H1 (cell line): ENCODE results near the gene ARHGAP18. TPM values are rescaled to one million over a fixed set of nuclear protein-coding genes. Genes with fewer than 3 reads are reported as not detected.

Experiments
- CTCF ChIA-PET: fragments of 300-600 bp; sonication (Branson Sonifier 250); formaldehyde crosslinking; loops from one replicate; lab custom pipeline; 2021; ENCODE audit not compliant: partially characterized antibody; lab: Charles Lee
- POLR2A ChIA-PET: fragments of 300-600 bp; sonication (Branson Sonifier 250); formaldehyde crosslinking; loops from one replicate; lab custom pipeline; 2021; ENCODE audit warnings: inconsistent platforms; ENCODE audit not compliant: partially characterized antibody; lab: Charles Lee
- DNase-seq, 2 experiments: peaks; one replicate each; pipeline versions ENCODE4 v3.0.0 to v3.0.0-alpha.2; 2010 to 2022; ENCODE audit warnings: low spot score in 2 of 2, low read depth in 1 of 2, mixed read lengths in 1 of 2
- FAIRE-seq: peaks from 2 replicates; lab custom pipeline; 2011; peaks lifted over from hg19 to GRCh38; lab: Jason Lieb, UNC
- H2AFZ ChIP-seq: 2 replicates; pipeline ENCODE4 v1.8.1; 2012; ENCODE audit warnings: low read length, inconsistent platforms
- H2AK5ac ChIP-seq: 2 replicates; pipeline ENCODE4 v1.6.1; 2013; ENCODE audit warnings: low read depth, low read length
- H2BK120ac ChIP-seq: replicated peaks from 2 replicates; pipeline ENCODE3; 2013; ENCODE audit warnings: low read depth, low read length, inconsistent platforms
- H2BK12ac ChIP-seq: 2 replicates; pipeline ENCODE4 v1.6.1; 2013; ENCODE audit warnings: low read depth, low read length
- H2BK15ac ChIP-seq: 2 replicates; pipeline ENCODE4 v1.6.1; 2013; ENCODE audit warnings: low read length
- H2BK20ac ChIP-seq: 2 replicates; pipeline ENCODE4 v1.6.1; 2013; ENCODE audit warnings: low read length
- H2BK5ac ChIP-seq: 2 replicates; pipeline ENCODE4 v1.6.1; 2013; ENCODE audit warnings: low read depth, low read length
- H3K14ac ChIP-seq: 2 replicates; pipeline ENCODE4 v1.6.1; 2013; ENCODE audit warnings: inconsistent platforms; ENCODE audit not compliant: insufficient read length
- H3K18ac ChIP-seq: 2 replicates; pipeline ENCODE4 v1.6.1; 2013; ENCODE audit warnings: low read length; ENCODE audit errors: extremely low read depth
- H3K23ac ChIP-seq: 2 replicates; pipeline ENCODE4 v1.6.1; 2013; ENCODE audit warnings: inconsistent platforms; ENCODE audit not compliant: insufficient read length
- H3K23me2 ChIP-seq: 2 replicates; pipeline ENCODE4 v1.6.1; 2013; ENCODE audit warnings: low read depth, low read length
- H3K27ac ChIP-seq: 2 replicates; pipeline ENCODE4 v1.6.1; 2011; ENCODE audit warnings: low read depth, low read length, inconsistent platforms
- H3K27me3 ChIP-seq, 4 experiments: replicated peaks in 1 of 4; 1 replicate in 1 of 4; 2 replicates in 3 of 4; pipeline versions ENCODE4 v1.6.1 to v1.8.1; 2011 to 2013; ENCODE audit warnings: low read length in 3 of 4, mild to moderate bottlenecking in 3 of 4, inconsistent platforms in 2 of 4, mixed read lengths in 2 of 4, moderate library complexity in 1 of 4; ENCODE audit not compliant: control insufficient read depth in 3 of 4, insufficient read depth in 3 of 4; ENCODE audit errors: extremely low read depth in 1 of 4
- H3K36me3 ChIP-seq, 4 experiments: 2 replicates each; pipeline versions ENCODE4 v1.6.1 to v1.8.1; 2011 to 2013; ENCODE audit warnings: mild to moderate bottlenecking in 4 of 4, low read length in 3 of 4, moderate library complexity in 2 of 4, control low read depth in 1 of 4, inconsistent platforms in 1 of 4; ENCODE audit not compliant: insufficient read depth in 4 of 4, control insufficient read depth in 2 of 4
- H3K4ac ChIP-seq: replicated peaks from 2 replicates; pipeline ENCODE3; 2013; ENCODE audit warnings: low read length, low read depth, mixed read lengths, inconsistent platforms; ENCODE audit not compliant: insufficient read length
- H3K4me1 ChIP-seq, 4 experiments: replicated peaks in 1 of 4; 1 replicate in 1 of 4; 2 replicates in 3 of 4; pipeline versions ENCODE4 v1.6.1 to v1.8.1; 2011 to 2013; ENCODE audit warnings: low read length in 3 of 4, inconsistent platforms in 2 of 4, mixed read lengths in 1 of 4; ENCODE audit not compliant: insufficient read depth in 4 of 4, control insufficient read depth in 3 of 4
- H3K4me2 ChIP-seq, 2 experiments: 2 replicates each; pipeline versions ENCODE4 v1.6.1 to v1.8.1; 2011 to 2013; ENCODE audit warnings: low read depth in 2 of 2, low read length in 2 of 2, control low read depth in 1 of 2, inconsistent platforms in 1 of 2, mild to moderate bottlenecking in 1 of 2; ENCODE audit not compliant: insufficient read depth in 1 of 2
- H3K4me3 ChIP-seq, 4 experiments: fragments of 200-600, 300-600 bp in 1 of 4; sonication (generic), shearing (Covaris generic), sonication (Bioruptor Twin) in 1 of 4; 2 replicates each; pipeline versions ENCODE4 v1.5.1 to v1.8.1; 2011 to 2016; ENCODE audit warnings: low read length in 4 of 4, low read depth in 3 of 4, control low read depth in 2 of 4, inconsistent platforms in 2 of 4, mild to moderate bottlenecking in 2 of 4, mixed read lengths in 1 of 4, moderate library complexity in 1 of 4; ENCODE audit not compliant: insufficient read depth in 2 of 4; ENCODE audit errors: extremely low read depth in 1 of 4
- H3K56ac ChIP-seq: replicated peaks from 2 replicates; pipeline ENCODE3; 2013; ENCODE audit warnings: low read depth, mild to moderate bottlenecking, mixed read lengths, low read length, inconsistent platforms; ENCODE audit not compliant: insufficient read length
- H3K79me1 ChIP-seq: 2 replicates; pipeline ENCODE4 v1.6.1; 2013; ENCODE audit warnings: low read depth, low read length, control low read depth
- H3K79me2 ChIP-seq, 2 experiments: 2 replicates each; pipeline versions ENCODE4 v1.6.1 to v1.8.1; 2012 to 2013; ENCODE audit warnings: low read length in 2 of 2, mild to moderate bottlenecking in 2 of 2, inconsistent platforms in 1 of 2; ENCODE audit not compliant: insufficient read depth in 2 of 2, control insufficient read depth in 1 of 2
- H3K9ac ChIP-seq, 4 experiments: replicated peaks in 1 of 4; 1 replicate in 1 of 4; 2 replicates in 3 of 4; pipeline versions ENCODE4 v1.6.1 to v1.8.1; 2011 to 2013; ENCODE audit warnings: low read depth in 3 of 4, low read length in 3 of 4, control low read depth in 2 of 4, mild to moderate bottlenecking in 2 of 4, moderate library complexity in 2 of 4, inconsistent platforms in 1 of 4; ENCODE audit errors: extremely low read depth in 1 of 4
- H3K9me3 ChIP-seq, 2 experiments: 2 replicates each; pipeline versions ENCODE4 v1.6.1 to v1.8.1; 2012 to 2013; ENCODE audit warnings: mild to moderate bottlenecking in 2 of 2, moderate library complexity in 2 of 2, control low read depth in 1 of 2, inconsistent platforms in 1 of 2, low read depth in 1 of 2, low read length in 1 of 2, mixed read lengths in 1 of 2; ENCODE audit not compliant: insufficient read depth in 2 of 2
- H4K20me1 ChIP-seq, 2 experiments: replicated peaks in 1 of 2; 2 replicates each; pipeline versions ENCODE3 to v1.8.1; 2011 to 2013; ENCODE audit warnings: inconsistent platforms in 2 of 2, low read length in 2 of 2, mild to moderate bottlenecking in 1 of 2; ENCODE audit not compliant: insufficient read depth in 2 of 2, control insufficient read depth in 1 of 2
- H4K5ac ChIP-seq: 2 replicates; pipeline ENCODE4 v1.6.1; 2013; ENCODE audit warnings: low read length, low read depth, mixed read lengths, inconsistent platforms; ENCODE audit not compliant: insufficient read length
- H4K8ac ChIP-seq: 2 replicates; pipeline ENCODE4 v1.8.0; 2013; ENCODE audit warnings: mild to moderate bottlenecking, moderate library complexity, low read length, inconsistent platforms; ENCODE audit not compliant: insufficient read depth; ENCODE audit errors: extremely low read depth
- H4K91ac ChIP-seq: replicated peaks from 2 replicates; pipeline ENCODE3; 2013; ENCODE audit warnings: low read length, mixed read lengths, inconsistent platforms; ENCODE audit not compliant: insufficient read length
- ASH2L ChIP-seq: fragments of 200-600, 300-600 bp; sonication (generic); IDR thresholded peaks from one replicate; pipeline ENCODE4 v1.7.1; 2017; ENCODE audit warnings: low read length
- CHD1 ChIP-seq: IDR thresholded peaks from 2 replicates; pipeline ENCODE4 v1.6.1; 2012; ENCODE audit warnings: low read depth, low read length, improper control_type of control experiment
- CHD2 ChIP-seq: IDR thresholded peaks from 2 replicates; pipeline ENCODE4 v1.6.1; 2012; ENCODE audit warnings: low read length, improper control_type of control experiment
- CTCF ChIP-seq, 3 experiments: IDR thresholded peaks; 1 replicate in 2 of 3; 2 replicates in 1 of 3; pipeline versions ENCODE4 v1.5.1 to v1.6.1; 2011; ENCODE audit warnings: low read length in 3 of 3, mild to moderate bottlenecking in 3 of 3, inconsistent platforms in 2 of 3, low read depth in 1 of 3, moderate library complexity in 1 of 3; ENCODE audit not compliant: insufficient read depth in 1 of 3; ENCODE audit errors: control extremely low read depth in 1 of 3
- MAFK ChIP-seq: IDR thresholded peaks from 2 replicates; pipeline ENCODE4 v1.6.1; 2012; ENCODE audit warnings: low read depth, mild to moderate bottlenecking, improper control_type of control experiment, low read length
- RAD21 ChIP-seq, 2 experiments: IDR thresholded peaks in 1 of 2; conservative IDR thresholded peaks in 1 of 2; 2 replicates each; pipeline ENCODE4 v1.6.1; 2011; ENCODE audit warnings: low read depth in 2 of 2, low read length in 2 of 2, improper control_type of control experiment in 1 of 2, inconsistent platforms in 1 of 2, mild to moderate bottlenecking in 1 of 2, moderate library complexity in 1 of 2
- RFX5 ChIP-seq: IDR thresholded peaks from 2 replicates; pipeline ENCODE4 v1.6.1; 2011; ENCODE audit warnings: low read depth, low read length, improper control_type of control experiment, borderline replicate concordance
- SAP30 ChIP-seq: fragments of 300-600 bp; sonication (generic); IDR thresholded peaks from 2 replicates; pipeline ENCODE4 v1.7.1; 2012; ENCODE audit warnings: low read length, moderate library complexity, mild to moderate bottlenecking, inconsistent platforms; ENCODE audit not compliant: insufficient read depth, insufficient replicate concordance
- WGBS, 2 experiments: shearing (Covaris generic) in 1 of 2; methylation state at CpG; one replicate each; pipeline versions ENCODE4 v1.1.6 to v1.1.7; 2013 to 2015; ENCODE audit warnings: low lambda C conversion rate in 2 of 2, mixed read lengths in 2 of 2, inconsistent platforms in 1 of 2, low coverage in 1 of 2, missing lambda C conversion rate in 1 of 2; ENCODE audit not compliant: insufficient replicate concordance in 2 of 2, insufficient coverage in 1 of 2, insufficient read length in 1 of 2; ENCODE audit errors: extremely low coverage in 1 of 2, missing lambda C conversion rate in 1 of 2; 5-methylcytosine and 5-hydroxymethylcytosine counted together
- polyA plus RNA-seq, 7 experiments: library from polyadenylated mRNA; depleted of rRNA in 3 of 7; stranded (reverse) in 5 of 7; unstranded in 2 of 7; fragments of >200 nt in 5 of 7; fragments of 200-250 nt in 2 of 7; gene quantifications; 1 replicate in 5 of 7; 2 replicates in 1 of 7; 4 replicates in 1 of 7; pipeline versions ENCODE4 v1.2.1 to v1.2.3, GENCODE V29; 2011 to 2013; ENCODE audit warnings: missing spikeins in 2 of 7, mixed read lengths in 2 of 7
- total RNA-seq: library from RNA; stranded (reverse); fragmentation: NEBNext Ultra II Directional; extraction: Animal tissue kit (Norgen Biotek cat#: 25700); gene quantifications from 2 replicates; pipeline ENCODE4 v1.2.1, GENCODE V29; 2021

The ARHGAP18 gene
- total and polyA plus RNA-seq, 2 of the 8 experiments (the other 6 are each of a cell fraction or from before 2014, with no cell fraction given) = 0.83 to 4.5 TPM

GRCh38 chr6:129621252-129621651 is 88.7 kb downstream of the ARHGAP18 start:
- Histone ChIP-seq H3K23ac (no peak overlapping the region), H4K8ac (no peak overlapping the region), H3K23me2 (no peaks in the 10 kb centered on the region), H3K9ac (no peak overlapping the region), H3K27ac (no peak overlapping the region), H3K4me3 (no peak overlapping the region), H4K20me1 (no peaks in the 10 kb centered on the region), H2BK20ac (no peak overlapping the region), H2AFZ (no peak overlapping the region), H3K27me3 (no peaks in the 10 kb centered on the region), H3K4me1 (no peaks in the 10 kb centered on the region; a peak in 1 of 7 replicates), H4K91ac (no peak overlapping the region), H2BK120ac (no peak overlapping the region), H3K56ac (no peak overlapping the region), H3K79me2 (no peaks in the 10 kb centered on the region), H3K18ac (no peak overlapping the region), H2BK15ac (no peak overlapping the region), H2BK12ac (no peak overlapping the region), H3K4ac (no peak overlapping the region), H2BK5ac (no peak overlapping the region), H3K36me3 (no peaks in the 10 kb centered on the region), H4K5ac (no peak overlapping the region), H3K79me1 (no peaks in the 10 kb centered on the region), H3K4me2 (no peak overlapping the region), H2AK5ac (no peak overlapping the region), H3K14ac (no peak overlapping the region), H3K9me3 (no peaks in the 10 kb centered on the region)
- POLR2A ChIA-PET = no interaction called here
- FAIRE-seq (no peak), DNase-seq (peak in 1 of 2 experiments; percentile 52)
- 90% methylated on average over 4 of the region's 4 CpGs; no CpG with 5 or more reads in 1 of the 2 experiments for WGBS, 2 experiments
- TF ChIP-seq MAFK = no peak
- peak; percentile 36 to 49 (median 41) for TF ChIP-seq CTCF (IDR thresholded peaks at IDR 0.05; ENCODE audit: control extremely low read depth in 1 of 3, insufficient read depth in 1 of 3, low read depth in 1 of 3, low read length in 3 of 3)
- no peak for TF ChIP-seq SAP30
- TF ChIP-seq CHD2 = no peak
- peak; percentile 38 to 39 for TF ChIP-seq RAD21 (IDR thresholded peaks at IDR 0.05 in 1 of 2, conservative IDR thresholded peaks at IDR 0.05 in 1 of 2; ENCODE audit: low read depth in 2 of 2, low read length in 2 of 2)
- no peak for TF ChIP-seq ASH2L
- TF ChIP-seq CHD1 = no peak
- no peak for TF ChIP-seq RFX5
- CTCF ChIA-PET = interaction anchor here (0.6 to 1.0 kb wide), 4 partner anchors 15 to 106 kb away, joined by 3 to 4 read pairs (median 3); no protein-coding TSS in a partner anchor
